DND-41 (cell line): ENCODE results near the gene CERS6.

Experiments used
- CTCF ChIP-seq: IDR thresholded peaks from 2 replicates; pipeline ENCODE4 v1.5.1; 2012; ENCODE audit warnings: borderline replicate concordance, low read length, moderate library complexity, mild to moderate bottlenecking; ENCODE audit not compliant: poor library complexity, severe bottlenecking; ENCODE audit errors: extremely low read depth
- EZH2 ChIP-seq: IDR thresholded peaks from 3 replicates; pipeline ENCODE4 v1.6.1; 2012; ENCODE audit warnings: borderline replicate concordance, low read depth, mild to moderate bottlenecking, moderate library complexity, low read length, inconsistent platforms; ENCODE audit not compliant: severe bottlenecking

DNA sequence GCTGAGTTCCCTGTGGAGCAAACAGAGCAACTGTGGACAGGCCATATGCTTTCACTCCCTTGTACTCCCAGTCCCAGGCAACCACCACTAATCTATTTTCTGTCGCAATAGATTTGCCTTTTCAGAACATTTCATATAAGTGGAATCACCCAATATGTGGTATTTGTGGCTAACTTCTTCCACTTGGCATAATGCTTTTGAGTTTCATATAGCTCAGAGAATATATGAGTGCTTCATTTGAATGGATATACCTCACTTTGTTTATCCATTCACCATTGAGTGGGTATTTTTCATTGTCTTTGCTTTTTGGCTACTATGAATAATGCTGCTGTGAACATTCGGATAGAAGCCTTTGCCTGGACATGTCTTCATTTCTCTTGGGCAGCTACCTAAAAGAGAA is 151.9 kb downstream of the CERS6 start:
- TF ChIP-seq CTCF: no peak
- TF ChIP-seq EZH2: no peak
